GM21390 (cell line): Measurements from ENCODE around the gene FBXW11.

Experiments
- ATAC-seq: cut with Tn5 transposase; IDR thresholded peaks from one replicate; pipeline ENCODE4 v1.9.1; 2021; ENCODE audit not compliant: unreplicated experiment

The FBXW11 gene

DNA sequence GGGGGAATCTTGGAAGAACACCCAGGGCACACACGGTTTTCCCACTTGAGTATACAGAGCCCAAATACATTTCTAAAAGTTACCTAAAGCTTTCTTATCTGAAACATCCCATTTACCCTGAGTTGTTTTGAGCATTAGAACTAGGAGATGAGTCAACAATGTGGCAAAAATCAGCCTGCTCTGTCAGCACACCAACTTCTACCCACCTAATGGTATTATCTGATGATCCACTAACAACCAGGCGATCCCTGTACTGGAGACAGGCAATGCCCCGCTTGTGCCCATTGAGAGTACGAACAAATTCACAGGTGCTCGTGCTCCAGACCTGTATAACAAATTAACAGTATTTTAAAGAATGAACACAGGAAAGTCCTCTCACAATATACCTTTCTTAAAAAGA, 133.8 kb downstream of the FBXW11 start:
- ATAC-seq, result no peak

DNA sequence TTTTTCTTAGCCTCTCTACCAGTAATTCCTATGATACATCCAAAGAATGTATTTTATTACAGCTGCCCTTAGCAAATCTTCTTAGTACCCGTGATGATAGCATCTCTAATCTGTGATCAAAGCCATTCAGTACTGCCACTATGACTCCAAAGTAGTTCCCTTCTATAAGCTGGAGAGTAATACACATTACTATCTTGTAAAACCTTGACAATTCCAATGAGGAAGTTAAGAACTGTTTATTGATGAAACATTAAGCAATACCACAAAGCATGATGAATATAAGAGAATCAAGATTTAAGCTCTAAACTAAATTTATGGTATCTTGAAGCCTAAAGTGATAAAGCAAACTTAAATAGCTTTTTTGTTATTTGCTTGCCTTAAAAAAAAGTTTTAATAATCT, 134.7 kb downstream of the FBXW11 start:
- no peak for ATAC-seq

DNA sequence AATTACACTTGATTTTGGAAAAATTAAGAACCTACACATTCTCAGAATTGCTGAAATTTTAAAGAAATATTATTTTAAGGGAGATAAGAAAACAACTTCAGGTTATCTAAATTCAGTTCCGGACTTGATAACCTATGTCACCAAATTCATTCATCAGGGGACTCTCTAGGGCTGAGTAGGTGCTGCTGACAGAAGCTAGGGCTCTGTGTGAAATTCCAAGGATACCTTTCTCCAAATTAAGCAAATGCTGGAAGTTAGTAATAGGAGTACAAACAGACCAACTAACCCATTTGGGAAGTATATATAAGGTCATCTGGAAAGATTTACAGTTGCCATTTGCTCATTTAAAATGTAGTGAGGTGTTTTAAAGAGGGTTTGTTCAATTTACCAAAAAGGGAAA, 136.5 kb downstream of the FBXW11 start:
- no peak for ATAC-seq

DNA sequence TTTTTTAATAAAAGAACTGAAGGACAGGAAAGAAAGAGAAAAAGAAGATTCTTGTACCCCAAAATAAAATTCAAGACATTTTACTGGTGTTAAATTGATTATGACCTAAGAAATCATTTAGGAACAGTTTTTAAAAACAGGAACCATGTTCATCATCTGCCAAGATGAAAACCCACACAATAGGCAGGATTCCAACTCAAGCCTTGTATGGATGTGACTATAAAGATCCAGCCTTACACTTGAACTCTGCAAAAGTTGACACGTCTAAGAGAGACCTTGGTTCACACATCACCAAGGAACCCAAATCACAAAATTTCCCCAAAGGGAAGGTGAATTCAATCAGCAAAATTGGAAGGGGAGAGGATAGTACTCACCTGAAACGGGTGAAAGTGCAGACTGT, 138.2 kb downstream of the FBXW11 start:
- ATAC-seq, result no peak

DNA sequence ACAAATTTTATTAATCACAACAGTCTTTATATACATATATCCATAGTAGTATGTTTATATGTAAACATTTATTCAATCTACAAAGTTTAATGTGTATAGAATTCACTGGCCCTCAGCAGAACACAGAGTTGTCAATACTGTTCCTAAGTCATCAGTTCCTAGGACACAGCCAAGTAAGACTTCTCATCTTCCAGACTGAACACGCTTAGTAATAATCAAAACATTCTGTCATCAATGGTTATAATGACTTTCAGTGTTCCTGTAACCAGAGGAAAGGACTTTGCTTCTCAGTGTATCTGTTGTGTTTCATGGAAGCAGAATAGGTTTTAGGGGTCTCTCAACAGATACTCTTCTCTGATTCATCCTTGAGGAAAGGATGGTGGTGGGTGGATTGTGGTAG, 138.7 kb downstream of the FBXW11 start:
- no peak for ATAC-seq

DNA sequence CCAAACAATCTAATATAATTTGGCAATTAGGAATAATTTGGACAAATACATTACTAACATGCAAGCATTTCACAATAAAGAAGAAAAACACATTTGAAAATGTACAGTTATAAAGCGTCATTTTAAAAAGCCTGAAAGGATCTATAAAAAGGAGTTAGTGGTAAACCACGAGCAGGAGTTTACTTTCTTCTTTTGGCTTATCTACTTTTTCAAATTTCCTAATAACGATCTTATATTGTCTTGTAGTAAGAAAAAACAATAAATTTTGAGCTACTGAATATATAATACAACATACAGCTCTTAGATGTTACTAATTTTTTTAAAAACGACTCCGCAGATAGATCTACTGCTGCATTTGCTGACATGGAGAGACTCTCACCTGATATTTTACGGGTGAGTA, 141.0 kb downstream of the FBXW11 start:
- ATAC-seq, result no peak

DNA sequence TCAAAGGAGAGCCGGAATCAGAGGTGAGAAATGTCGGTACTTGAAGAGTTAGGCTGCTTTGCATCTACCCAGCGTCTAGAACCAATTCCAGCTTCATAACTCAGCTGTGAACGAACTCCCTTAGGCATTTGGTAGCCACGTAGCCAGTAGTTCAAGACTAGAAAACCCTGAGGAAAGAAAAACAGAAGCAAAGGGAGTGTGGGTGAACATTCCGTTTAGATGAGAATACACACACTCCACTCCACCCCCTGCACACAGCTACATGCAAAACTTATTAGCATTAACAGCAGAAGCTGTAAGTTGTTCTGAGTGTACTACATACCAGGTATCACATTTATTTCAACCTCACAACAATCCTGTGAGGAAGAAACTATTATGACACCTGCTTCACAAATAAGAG, 142.5 kb downstream of the FBXW11 start:
- no peak for ATAC-seq

DNA sequence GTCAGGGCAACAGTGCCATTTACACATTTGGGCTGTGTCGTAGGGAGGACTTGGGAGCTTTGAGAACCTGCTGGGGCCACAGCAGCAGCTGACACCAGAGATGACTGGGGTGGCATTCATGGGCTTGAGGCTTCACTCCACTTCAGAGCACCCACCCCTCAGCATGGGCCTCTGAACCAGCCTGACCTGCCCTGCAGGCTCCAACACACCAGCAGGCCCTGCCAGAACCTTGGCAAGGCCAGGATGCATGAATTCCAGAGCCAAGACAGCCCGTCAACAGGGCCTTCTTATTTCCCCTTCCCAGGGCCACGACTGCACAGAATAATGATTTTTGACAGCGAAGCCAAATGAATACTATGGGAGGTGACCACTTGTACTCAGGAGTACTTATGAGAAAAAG, 143.8 kb downstream of the FBXW11 start:
- ATAC-seq, result no peak

DNA sequence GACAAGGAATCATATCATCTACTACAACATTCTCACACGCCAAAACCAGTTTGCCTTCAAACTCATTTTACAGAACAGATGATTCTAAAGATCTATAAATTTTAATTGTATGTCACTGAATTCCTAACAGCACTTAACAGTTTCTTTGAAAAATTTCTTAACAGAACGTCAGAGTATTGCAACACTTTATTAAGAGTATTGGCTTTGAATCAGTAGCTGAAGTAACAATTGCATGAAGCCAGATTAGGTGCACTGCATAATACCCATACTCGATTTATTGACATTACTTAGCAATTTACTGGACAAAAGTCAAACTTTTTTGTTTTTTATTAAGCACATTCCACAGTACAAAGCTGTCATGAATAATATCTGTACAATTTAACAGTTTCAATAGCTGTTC, 145.1 kb downstream of the FBXW11 start:
- no peak for ATAC-seq

DNA sequence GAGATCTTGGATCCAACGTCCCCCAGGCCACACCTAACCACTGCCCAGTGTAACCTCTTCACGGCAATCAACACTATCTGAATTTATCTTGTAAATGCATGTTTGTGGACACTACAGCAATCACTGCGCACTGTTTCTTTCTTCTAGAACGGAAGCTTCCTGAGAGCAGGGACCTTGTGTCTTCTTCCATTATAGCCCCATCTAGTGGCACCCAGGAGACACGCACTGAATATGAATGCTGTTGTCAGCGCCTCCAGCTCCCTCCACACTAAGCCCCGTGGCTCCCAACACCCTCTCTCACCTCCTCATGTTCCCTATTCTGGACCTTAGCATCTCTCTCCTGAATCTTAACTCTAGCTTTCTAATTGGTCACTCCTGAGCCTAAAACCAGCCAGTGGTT, 148.1 kb downstream of the FBXW11 start:
- ATAC-seq, result no peak

DNA sequence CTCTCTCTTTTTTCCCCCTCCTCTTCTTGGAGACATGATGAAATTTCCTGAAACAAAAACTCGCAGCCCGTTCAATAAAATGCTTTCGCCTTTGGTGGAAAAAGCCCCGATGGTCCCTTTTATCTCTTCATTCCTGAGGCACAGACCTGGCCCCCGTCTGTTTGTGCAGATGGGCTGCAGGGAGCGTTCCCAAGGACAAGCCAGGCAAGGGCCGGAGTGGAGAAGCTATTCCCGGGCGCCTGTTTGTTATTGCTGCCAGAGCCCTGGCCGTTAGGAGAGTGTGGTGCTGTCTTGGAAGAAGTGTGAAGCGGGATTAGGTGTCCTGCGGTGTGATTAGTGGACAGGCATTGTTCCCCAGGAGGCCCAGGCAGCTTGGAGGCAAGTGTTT, 149.0 kb downstream of the FBXW11 start:
- no peak for ATAC-seq

DNA sequence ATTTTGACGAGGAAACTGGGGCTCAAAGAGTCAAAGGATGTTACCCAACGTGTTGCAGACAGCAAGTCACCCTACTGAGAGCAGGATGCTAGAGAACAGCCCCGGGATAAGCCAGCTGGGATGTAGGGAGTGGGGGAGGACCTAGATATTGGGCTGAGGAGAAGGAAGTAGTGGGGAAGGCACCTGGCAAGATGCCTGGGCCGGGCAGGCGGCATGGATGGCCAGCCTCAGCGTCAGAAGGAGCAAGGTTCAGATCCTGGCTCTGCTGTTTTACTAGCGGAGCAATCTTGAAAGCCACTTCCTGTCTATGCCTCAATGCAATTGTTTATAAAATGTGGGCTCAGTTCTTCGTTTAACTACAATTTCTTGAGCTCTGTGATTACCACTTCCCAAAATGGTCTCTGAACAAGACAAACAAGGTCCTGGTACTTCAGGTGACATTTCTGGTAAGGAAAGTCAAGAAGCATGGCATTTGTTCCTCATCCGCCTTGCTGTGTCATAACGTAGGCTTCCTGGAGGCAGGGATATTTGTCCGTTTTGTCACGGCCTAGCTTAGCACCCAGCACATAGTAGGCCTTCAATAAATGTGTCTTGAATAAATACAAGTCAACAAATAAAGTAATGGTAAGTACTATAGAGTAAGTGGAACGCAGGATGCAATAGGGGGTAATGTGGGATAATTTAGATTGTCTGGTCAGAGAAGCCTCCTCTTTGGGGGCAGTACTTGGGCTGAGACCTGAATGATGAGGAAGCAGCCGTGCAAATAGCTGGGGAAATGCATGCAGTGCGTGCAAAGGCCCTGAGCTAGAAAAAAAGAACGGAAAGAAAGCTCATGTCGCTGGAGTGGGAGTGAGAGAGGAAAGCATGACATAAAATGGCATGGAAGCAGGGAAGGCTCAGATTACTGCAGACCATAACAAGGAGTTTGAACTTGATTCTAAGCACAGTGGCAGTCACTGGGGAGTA, 150.4 kb downstream of the FBXW11 start:
- ATAC-seq, result no peak

DNA sequence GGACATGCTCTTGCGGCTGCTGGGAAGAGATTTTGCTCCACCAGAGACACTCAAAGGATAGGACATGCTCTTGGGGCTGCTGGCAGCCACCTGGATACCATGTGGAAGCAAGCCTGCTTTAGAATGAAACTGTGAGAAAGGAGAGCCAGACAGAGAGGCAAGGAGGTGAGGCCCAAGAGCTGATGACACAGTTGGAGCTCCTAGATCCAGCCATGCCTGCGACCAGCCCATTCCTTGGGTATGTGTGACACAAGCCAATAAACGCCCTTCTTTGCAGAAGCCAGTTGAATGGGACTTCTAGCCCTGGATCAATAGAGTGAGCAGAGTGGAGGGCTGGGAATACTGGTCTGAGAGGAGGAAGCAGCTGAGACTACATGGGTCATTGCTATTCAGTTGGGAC, 151.2 kb downstream of the FBXW11 start:
- ATAC-seq, result no peak

DNA sequence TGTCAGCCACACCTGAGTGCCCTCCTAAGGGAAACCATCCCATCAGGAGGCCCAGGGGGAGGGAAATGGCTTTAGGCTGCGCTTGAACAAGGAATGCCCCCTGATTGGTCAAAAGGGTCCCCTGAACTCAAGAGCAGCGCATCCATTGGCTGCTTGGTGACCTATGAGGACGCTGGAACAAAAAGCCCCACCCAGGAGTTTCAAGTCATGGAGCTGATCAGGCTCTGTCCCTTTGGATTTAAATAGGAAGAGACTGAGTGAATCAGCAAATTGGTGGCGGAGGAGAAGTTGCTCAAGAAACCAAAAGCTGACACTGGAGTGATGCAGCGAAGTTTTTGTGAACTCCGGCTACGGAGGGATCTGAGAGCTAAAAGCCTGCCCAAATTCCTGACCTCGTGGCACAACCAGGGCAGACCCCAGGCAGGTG, 154.2 kb downstream of the FBXW11 start:
- no peak for ATAC-seq

DNA sequence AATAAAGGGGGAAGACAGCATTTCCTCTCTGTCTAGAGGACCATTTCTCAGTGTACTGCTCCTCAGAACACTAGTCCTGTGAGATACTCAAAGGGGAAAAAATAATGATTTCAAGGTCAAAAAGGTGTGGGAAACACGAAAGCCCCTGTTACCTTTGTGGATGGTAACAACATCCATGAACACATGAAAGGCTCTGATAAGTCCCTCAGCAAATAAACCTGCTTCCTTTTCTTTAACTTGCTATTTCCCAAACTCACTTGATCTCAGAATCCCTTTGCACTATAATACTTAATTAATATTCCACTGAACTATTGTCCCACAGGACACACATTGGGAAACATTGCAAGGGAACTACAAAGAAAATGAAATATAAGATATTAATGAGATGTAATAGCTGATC, 155.2 kb downstream of the FBXW11 start:
- ATAC-seq, result no peak

DNA sequence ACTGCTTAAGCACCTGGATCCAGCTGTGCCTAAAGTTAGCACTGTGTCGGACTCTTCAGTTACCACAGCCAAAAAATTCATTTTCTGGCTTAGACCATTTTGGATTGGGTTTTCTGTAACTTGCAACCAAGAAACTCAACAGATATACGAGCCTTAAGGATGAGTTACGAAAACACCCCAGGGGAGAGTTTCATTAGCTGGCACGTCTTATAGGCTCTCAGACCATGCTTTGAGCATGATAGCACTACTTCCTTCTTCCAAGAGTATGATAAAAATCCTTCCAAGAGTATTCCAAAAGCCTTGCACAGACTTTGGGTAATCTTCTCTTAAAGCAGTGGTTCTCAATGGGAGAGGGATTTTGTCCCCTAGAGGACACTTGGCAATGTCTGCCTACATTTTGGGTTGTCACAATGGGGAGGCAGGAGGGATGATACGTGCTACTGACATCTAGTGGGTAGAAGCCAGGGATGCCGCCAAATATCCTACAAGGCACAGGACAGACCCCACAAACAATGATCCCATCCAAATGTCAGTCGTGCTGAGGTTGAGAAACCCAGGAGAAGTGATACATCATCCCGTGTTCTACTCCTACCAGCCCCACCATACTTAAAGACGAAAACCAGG, 156.0 kb downstream of the FBXW11 start:
- ATAC-seq, result no peak

DNA sequence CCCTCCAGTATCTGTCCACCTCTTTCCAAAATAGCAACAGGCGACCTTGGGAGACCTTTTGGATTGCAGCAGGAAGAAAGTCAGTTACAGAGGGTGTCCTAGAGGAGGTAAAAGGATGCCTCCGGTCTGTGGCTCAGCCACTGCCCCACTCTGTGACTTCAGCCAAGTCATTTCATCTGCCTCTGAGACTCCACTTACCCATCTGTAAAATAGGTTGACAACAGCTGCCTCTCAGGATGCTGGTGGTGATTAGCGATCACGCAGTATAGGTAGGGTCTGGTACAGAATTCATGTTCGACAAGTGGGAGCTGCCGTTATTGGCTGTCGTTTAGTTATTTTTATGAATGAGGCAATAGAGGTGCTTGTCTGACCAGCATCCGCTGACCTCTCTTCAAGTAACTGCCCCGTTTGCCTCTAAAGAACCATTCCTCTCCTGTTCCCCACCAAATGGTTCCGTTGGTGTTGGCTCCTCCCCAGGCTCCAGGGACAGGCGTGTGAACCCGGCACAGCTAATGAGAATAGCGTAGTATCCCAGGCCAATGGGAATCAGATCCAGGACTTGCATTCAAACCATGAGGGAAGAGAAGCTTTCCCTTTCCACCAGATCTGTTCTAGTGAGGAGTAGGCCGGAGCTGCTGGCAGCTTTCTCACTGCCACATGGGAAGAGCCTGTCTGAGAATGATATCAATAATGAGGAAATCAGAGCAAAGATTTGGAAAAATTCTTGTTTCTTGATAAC, 156.7 kb downstream of the FBXW11 start:
- ATAC-seq, result no peak

DNA sequence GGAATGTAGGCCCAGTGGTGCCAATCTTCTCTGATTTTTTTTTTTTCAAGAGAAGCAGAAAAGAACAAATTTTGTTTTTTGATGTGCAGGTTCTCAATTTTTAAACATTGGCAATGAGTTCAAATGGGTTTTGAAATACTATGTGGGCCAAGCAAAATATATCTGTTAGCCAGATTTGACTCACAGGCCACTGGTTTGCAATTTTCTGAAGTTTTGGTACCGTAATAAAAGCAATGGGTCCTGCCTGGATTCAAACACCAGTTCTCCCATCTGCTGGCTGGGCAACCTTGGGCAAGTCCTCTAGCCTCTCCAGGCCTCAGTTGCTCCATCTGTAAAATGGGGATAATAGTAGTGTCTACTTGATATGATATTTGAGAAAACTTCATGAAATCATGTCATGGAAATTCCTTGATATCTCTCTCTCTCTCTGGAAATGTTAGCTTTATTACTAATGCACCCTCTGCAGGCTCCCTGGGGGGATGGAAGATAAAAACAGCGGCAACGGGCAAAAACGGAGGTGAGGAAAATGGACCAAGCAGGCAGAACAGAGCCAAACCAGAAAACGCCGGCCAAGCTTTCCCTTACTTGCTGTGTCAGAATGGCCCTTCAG, 157.4 kb downstream of the FBXW11 start:
- ATAC-seq, result no peak

DNA sequence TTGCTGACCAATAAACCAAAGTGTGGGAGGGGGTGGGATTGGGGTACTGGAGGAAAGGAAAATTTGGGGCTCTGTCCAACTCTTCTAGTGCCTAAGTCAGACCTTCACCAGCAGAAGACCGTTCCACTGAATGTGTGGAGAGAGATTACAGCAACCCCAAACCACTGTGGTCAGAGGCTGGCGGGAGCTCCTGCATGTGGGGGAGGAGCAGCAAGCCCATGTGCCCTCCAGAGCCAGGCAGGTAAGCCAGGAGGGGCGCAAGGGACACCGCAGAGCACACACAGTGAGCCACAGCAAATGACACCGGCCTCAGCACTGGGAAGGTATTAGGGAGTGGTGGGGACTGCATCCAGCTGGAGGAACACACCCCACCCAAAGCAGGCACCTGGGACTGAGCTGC, 158.0 kb downstream of the FBXW11 start:
- no peak for ATAC-seq

DNA sequence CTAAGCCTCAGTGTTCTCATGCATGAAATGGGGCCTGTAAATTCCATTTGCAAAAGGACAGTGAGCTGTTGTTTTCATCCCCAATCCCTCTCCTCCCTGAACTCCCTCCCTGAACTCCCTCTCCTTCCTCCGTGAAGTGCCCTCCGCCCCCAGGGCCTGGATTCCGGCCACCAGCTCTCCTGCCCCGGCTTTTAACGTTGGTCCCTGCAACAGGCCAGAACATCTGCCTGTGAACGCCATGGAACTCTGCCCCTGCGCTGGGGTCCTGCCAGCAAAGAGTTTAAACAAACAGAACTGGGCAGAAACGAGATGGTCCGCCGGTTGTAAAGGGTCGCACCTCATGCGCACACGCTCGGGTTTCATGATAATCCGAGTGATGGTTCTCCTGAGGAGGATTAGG, 158.4 kb downstream of the FBXW11 start:
- ATAC-seq, result no peak

DNA sequence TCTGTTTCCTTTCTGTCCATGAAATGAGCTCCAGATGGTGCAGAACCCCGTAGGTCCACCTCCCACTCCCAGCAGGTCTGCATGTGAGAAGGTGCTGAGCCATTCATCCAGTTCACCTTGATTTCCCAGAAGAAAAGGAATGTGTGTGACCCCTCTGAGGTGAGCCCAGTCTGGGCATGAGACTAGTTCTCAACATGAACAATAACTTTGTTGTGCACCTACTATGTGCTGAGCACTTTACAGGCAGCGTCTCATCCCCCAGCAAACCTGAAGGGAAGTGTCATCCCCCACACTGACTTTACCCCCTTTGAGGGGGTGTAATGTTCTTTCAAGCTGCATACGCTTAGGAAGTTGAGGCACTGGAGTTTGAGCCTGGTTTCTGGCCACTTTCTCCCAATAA, 159.4 kb downstream of the FBXW11 start:
- ATAC-seq, result no peak
